NCI-H2227 treated with DMSO at 0.1 percent for 48 hours (cell line): ENCODE data around the gene SOWAHC.

Experiments used
- DNase-seq: peaks from one replicate; lab custom pipeline; 2025; lab: John Stamatoyannopoulos, UW

Gene SOWAHC

DNA sequence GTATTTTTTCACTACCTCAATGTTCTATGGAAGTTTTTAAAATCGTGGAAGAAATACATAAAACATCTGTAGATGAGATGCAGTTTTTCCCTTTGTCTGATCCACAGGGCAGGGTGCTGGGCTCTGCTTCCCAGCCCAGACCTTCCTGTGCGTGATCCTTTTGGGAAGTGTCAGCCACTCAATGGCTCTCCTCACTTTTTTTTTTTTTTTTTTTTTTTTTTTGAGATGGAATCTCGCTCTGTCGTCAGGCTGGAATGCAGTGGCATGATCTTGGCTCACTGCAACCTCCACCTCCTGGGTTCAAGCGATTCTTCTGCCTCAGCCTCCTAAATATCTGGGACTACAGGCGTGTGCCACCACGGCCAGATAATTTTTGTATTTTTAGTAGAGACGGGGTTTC is 32.8 kb downstream of the SOWAHC start:
- no peak for DNase-seq

DNA sequence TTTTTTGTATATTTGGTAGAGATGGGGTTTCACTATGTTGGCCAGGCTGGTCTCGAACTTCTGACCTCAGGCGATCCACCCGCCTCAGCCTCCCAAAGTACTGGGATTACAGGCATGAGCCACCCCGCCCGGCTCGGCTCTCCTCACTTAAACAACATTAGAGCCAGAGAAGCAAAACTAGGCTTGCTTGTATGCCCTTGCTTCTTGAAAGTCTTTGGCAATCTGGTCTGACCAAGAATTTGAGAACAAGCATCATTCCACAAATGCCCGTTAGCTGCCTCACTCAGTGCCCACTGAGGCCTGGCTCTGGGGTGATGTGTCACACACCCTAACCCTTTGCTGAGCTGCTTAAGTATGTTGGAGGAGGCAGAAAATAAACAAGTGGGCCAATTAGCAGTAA is 33.5 kb downstream of the SOWAHC start:
- DNase-seq, result no peak

DNA sequence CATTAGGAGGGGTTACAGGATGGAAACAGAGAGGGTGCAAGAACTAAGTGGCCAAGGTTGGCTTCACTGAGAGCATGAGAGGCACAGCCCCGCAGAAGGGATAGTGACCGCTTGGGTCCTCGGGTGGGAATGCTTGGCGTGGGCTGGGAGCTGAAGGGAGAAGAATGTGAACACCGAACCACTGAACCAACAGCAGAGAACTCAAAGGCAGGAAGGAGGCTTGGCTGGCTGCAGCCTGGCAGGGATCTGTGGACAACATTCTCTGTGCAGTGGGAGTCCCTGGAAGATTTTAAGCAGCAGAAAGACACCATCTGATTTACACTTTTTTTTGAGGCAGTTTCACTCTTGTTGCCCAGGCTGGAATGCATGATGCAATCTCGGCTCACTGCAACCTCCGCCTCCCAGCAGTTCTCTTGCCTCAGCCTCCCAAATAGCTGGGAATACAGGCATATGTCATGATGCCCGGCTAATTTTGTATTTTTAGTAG is 33.9 kb downstream of the SOWAHC start:
- DNase-seq, result no peak

DNA sequence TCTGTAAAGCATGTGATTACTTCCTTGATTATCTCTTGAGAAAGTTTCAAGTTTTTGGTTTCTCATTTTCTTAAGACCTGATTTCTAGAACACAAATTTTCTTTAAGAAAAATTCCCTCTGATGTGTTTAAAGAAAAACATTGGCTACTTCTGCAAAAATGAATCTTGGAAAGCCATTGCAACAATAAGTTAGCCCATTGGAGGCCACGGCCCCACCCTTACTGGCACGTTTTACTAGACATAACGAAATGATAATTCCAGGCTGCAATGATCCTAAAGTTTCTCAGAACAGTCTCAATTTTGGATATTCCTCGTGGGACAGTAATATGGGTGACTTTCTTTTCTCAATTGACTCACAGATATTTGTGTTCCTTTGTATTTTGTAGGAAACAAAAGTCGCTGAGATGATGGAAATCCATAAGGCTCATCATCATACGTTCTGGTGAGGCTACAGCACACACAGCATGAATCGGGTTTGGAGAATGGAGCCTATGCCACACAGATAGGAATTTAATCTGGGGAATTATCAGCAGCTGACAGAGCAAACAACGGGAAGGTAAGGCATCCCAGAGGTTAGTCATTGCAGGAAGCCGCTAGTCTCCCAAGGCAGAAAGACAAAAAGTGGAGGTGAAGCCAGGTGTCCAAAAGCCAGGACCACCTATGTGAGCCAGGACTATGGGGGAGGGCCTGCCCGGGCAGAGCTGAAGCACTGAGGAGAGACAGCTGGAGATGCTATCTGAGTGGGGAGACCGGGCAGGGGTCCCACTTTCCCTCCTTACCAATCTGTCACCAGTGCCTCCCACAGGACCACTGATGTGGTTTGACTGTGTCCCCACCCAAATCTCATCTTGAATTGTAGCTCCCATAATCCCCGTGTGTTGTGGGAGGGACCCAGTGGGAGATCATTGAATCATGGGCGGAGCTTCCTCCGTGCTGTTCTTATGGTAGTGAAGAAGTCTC is 35.9 kb downstream of the SOWAHC start:
- no peak for DNase-seq

DNA sequence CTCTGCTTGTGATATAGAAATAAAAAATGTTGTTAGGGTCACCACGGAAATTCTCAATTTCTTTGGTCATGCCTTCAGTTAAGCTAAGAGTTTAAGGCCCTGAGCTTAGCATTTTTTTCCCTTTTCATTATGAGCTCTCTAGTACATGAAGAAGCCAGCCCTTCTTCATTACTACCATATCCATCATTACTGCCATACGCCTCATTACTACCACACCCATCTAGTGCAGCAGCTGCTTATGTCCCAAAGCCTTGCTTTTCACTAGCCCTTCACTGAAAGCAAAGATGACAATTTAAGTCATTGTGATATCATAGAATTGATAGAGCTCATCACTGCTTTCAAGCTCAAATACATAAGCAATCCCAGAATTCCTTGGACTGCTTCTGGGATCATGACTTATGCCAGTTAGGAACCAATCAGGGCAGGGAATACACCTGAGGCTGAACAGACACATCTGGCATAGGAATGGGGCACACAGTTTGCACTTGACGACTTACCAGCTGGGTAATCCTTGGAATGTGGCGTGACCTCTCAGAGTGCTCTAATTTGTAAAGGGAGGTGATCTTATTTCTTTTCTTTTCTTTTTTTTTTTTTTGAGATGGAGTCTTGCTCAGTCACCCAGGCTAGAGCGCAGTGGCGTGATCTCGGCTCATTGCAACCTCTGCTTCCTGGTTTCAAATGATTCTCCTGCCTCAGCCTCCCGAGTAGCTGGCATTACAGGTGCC is 40.3 kb downstream of the SOWAHC start:
- no peak for DNase-seq

DNA sequence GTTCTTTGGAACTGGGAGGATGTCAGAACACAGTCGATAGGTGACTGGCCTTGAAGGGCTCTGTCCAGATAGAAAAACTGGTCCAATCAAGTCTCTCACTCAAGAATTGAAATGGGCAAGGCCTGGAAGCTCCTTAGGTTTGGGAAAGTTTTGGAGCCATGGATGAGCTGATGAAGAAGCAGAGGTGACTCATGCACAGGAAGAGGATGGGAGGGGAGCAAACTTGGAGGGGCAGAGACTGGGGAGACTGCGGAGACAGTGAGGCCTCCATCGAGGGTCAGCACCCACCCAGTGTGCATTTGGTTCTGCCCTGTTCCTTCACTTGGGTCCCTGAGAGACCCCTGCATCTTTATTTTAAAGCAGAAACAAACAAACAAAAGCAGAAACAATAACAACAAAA is 41.1 kb downstream of the SOWAHC start:
- DNase-seq, result no peak

DNA sequence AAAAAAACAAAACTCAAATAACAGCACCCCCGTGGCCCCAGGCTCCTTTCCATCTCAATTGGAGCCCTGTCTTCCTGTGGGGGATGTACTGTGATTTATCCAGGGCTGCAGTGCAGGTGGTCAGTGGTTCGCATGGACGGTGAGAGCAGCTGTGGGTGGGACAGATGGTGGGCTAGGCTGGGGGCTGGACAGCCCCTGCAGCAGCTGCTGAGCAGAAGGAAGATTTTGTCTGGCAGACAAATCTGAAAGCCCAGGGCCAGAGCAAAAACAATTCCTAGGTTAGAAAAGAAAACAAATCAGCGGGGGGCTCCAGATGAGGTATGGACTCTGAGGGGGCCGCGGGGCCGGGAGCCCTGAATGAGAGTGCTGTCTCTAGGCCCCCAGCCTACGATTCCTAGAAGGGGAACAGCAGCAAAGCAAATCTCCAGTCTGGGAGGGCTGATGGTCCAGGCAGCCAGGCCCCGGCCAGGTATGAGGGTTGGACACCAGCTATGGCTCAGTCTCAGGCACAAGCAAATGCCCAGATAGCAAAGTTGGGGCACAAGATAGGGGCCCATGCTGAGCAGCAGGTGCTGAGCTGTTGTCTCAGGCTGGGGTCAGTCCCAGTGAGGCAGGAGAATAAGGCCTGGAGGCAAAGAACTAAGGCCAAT is 45.4 kb downstream of the SOWAHC start:
- no peak for DNase-seq

DNA sequence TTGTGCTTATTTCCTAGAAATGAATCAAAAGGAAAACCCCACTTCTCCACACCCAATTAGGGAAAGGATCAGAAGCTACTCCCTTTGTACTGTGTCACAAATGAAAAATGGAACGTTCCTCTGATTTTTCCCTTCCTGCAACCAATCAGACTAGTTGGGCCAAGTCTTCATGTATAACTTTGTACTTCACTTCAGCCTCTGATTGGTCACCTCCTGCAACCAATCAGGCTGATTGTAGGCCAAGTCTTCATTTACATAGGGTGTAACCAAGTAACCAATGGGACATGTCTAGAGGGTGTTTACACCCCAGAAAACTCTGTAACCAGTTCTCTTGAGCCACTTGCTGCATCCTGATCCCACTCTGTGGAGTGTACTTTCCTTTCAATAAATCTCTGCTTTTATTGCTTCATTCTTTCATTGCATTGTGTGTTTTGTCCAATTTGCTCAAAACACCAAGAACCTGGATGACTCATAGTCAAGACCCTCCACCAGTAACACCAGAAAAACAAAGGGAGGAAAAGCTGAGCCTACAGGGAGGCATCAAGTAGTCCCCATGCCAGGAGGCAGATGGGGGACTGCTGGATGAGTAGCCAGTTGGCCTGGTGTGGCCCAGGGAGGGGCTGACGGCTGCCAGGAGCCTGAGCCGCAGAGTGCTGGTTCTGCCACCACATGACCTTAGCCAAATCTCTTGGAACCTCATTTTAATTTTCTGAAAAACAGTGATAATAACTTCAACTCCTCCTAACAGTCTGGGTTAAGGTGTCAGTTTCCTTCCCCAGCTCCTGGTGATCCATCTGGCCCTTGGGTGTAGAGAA is 46.1 kb downstream of the SOWAHC start:
- DNase-seq, result no peak

DNA sequence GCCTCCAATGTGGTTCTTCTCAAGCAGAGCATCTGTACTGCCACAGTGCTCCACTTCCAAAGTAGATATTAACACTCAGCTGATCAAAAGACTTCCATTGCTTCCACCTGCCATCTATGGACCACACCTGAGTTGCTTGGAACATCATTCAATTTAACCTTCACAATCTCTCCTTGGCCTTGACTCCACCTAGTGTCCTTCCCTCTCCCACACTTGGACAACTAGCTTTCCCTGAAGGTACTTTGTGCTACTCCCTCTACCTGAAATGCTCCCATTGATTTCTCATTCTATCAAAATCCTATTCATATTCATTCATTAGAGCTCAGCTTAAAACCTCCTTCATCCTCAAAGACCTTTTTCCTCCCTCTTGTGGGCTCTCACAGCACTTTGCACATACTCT is 48.7 kb downstream of the SOWAHC start:
- DNase-seq, result no peak

DNA sequence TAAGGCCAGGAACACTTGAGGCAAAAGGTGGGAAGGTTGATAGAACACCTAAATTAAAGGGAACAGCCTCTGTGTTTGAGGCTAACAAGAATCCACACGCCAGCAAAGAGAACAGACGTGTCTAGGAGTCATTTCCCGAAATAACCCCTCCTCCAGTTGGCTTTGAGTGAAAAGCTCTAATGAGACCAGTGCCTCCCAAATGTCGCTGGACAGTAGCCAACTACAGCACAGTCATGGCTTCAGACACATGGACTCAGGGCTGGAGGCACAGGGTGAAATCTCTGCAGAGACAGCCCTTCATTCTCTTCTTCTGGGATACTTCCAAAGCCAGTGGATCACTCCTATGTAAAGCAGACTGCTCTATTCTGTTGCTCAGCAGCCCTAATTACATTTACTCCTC is 49.6 kb downstream of the SOWAHC start:
- peak; percentile 22 for DNase-seq

DNA sequence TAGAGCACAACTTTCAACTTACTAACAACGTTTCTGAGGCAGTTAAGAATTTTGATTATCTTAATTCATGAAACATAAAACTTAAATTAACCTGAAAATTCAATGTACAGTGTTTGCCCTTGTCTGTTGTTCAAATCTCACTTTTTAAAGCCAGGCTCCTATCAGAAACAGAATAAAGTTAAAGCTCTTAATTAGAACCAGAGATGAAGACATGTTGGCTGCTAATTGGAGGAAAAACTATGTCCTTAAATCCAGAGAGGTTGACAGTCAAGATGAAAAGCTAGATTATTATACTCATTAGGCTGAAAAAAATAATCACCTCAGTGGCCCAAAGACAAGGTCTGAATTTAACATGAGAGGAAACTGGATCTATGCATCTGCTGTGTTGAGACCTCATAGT is 52.3 kb downstream of the SOWAHC start:
- no peak for DNase-seq
